ENCODE results near the gene GOLM1. TPM values are rescaled to one million over a fixed set of nuclear protein-coding genes. Genes with fewer than 3 reads are reported as not detected.

GOLM1 gene
- total and polyA plus RNA-seq, 2 of the 8 experiments (the other 6 are each of a cell fraction or from before 2014, with no cell fraction given), result 45.9 to 88.9 TPM

DNA sequence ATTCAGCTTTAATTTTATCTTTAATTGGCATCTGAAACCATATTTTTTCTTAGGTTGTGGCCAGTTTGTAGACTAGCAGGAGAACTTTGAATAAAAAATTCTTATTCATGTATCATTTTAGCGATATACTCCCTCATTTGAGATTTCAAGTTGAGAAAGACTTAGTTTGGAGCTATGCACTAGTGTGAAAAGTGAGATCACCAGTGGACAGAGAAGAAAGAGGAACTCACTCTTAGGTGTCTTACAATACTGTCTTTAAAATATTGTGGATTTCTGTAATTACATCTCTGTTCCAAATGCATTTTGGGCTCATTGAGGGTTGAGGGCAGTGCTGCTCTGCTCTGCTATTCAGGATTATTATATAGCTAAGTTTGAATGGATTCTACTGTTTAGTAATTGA is 103.8 kb downstream of the GOLM1 start:
- Histone ChIP-seq H4K8ac (ENCODE audit: extremely low read depth, insufficient read depth, low read length) (no peak overlapping the region), H2BK12ac (ENCODE audit: low read depth, low read length) (no peak overlapping the region), H4K91ac (replicated peaks; ENCODE audit: insufficient read length, low read length) (no peak overlapping the region), H3K56ac (replicated peaks; ENCODE audit: insufficient read length, low read depth, low read length) (no peak overlapping the region), H3K79me1 (ENCODE audit: low read depth, low read length) (0 out of 2 replicates have a peak, but pooled peaks cover 2% of the 10 kb centered on the region), H3K79me2 (ENCODE audit: control insufficient read depth in 1 of 2, insufficient read depth in 2 of 2, low read length in 2 of 2) (peaks cover 0 to 3% of the 10 kb centered on the region in 2 experiments; a peak in 1 of 4 replicates), H3K4ac (replicated peaks; ENCODE audit: insufficient read length, low read depth, low read length) (no peak overlapping the region), H3K4me1 (replicated peaks in 1 of 4; ENCODE audit: control insufficient read depth in 3 of 4, insufficient read depth in 4 of 4, low read length in 3 of 4) (no peaks in the 10 kb centered on the region), H2BK120ac (replicated peaks; ENCODE audit: low read depth, low read length) (no peak overlapping the region), H2AK5ac (ENCODE audit: low read depth, low read length) (no peak overlapping the region), H2BK5ac (ENCODE audit: low read depth, low read length) (no peak overlapping the region), H2BK15ac (ENCODE audit: low read length) (no peak overlapping the region), H3K4me3 (ENCODE audit: extremely low read depth in 1 of 4, insufficient read depth in 2 of 4, low read depth in 3 of 4, low read length in 4 of 4) (no peak overlapping the region), H3K23ac (ENCODE audit: insufficient read length) (no peak overlapping the region), H3K27ac (ENCODE audit: low read depth, low read length) (no peak overlapping the region), H3K27me3 (replicated peaks in 1 of 4; ENCODE audit: control insufficient read depth in 3 of 4, extremely low read depth in 1 of 4, insufficient read depth in 3 of 4, low read length in 3 of 4) (no peaks in the 10 kb centered on the region), H3K36me3 (ENCODE audit: control insufficient read depth in 2 of 4, insufficient read depth in 4 of 4, low read length in 3 of 4) (peaks cover 0 to 16% (median 3%) of the 10 kb centered on the region in 4 experiments; a peak in 5 of 8 replicates), H3K4me2 (ENCODE audit: insufficient read depth in 1 of 2, low read depth in 2 of 2, low read length in 2 of 2) (no peak overlapping the region), H3K23me2 (ENCODE audit: low read depth, low read length) (no peaks in the 10 kb centered on the region; the same call in 1 of the 2 replicates), H4K20me1 (replicated peaks in 1 of 2; ENCODE audit: control insufficient read depth in 1 of 2, insufficient read depth in 2 of 2, low read length in 2 of 2) (no peaks in the 10 kb centered on the region), H4K5ac (ENCODE audit: insufficient read length, low read depth, low read length) (no peak overlapping the region), H3K9me3 (ENCODE audit: insufficient read depth in 2 of 2, low read depth in 1 of 2, low read length in 1 of 2) (no peaks in the 10 kb centered on the region), H3K9ac (replicated peaks in 1 of 4; ENCODE audit: extremely low read depth in 1 of 4, low read depth in 3 of 4, low read length in 3 of 4) (no peak overlapping the region), H2AFZ (ENCODE audit: low read length) (no peak overlapping the region), H3K14ac (ENCODE audit: insufficient read length) (no peak overlapping the region), H2BK20ac (ENCODE audit: low read length) (no peak overlapping the region), H3K18ac (ENCODE audit: extremely low read depth, low read length) (no peak overlapping the region)
- 91% methylated on average over 1 of the region's 1 CpG; no CpG with 5 or more reads in 1 of the 2 experiments for WGBS, 2 experiments (ENCODE audit: extremely low coverage in 1 of 2, insufficient coverage in 1 of 2, insufficient read length in 1 of 2, insufficient replicate concordance in 2 of 2, low coverage in 1 of 2, low lambda C conversion rate in 2 of 2, missing lambda C conversion rate in 1 of 2)
- ChIA-PET CTCF (ENCODE audit: partially characterized antibody) (interaction anchor here (0.7 to 1.4 kb wide), 2 partner anchors 38 to 48 kb away, joined by 3 to 5 read pairs; no protein-coding TSS in a partner anchor), POLR2A (ENCODE audit: partially characterized antibody) (interaction anchor here (0.6 kb wide), 1 partner anchor 24 kb away, joined by 3 read pairs; no protein-coding TSS in a partner anchor)
- DNase-seq (ENCODE audit: low read depth in 1 of 2, low spot score in 2 of 2) (no peak), FAIRE-seq (no peak)
- TF ChIP-seq SIX5 (IDR thresholded peaks at IDR 0.05; ENCODE audit: low read depth, low read length) (no peak), CHD2 (IDR thresholded peaks at IDR 0.05; ENCODE audit: low read length) (no peak), SRF (IDR thresholded peaks at IDR 0.05; ENCODE audit: low read depth, low read length) (no peak), YY1 (IDR thresholded peaks at IDR 0.05; ENCODE audit: low read depth, low read length) (no peak), POLR2A (IDR thresholded peaks at IDR 0.05; ENCODE audit: control extremely low read depth in 1 of 2, low read depth in 2 of 2, low read length in 2 of 2) (no peak), EP300 (IDR thresholded peaks at IDR 0.05; ENCODE audit: borderline replicate concordance in 1 of 2, low read depth in 2 of 2, low read length in 2 of 2) (no peak), CTBP2 (IDR thresholded peaks at IDR 0.05; ENCODE audit: borderline replicate concordance, insufficient read depth, insufficient read length, low read length) (no peak), CEBPB (IDR thresholded peaks at IDR 0.05; ENCODE audit: low read depth, low read length) (no peak), TBP (IDR thresholded peaks at IDR 0.05; ENCODE audit: low read depth, low read length) (no peak), SP2 (IDR thresholded peaks at IDR 0.05; ENCODE audit: low read length) (no peak), GTF2F1 (IDR thresholded peaks at IDR 0.05; ENCODE audit: borderline replicate concordance, low read depth, low read length) (no peak)
- TF ChIP-seq, protein P1, sequence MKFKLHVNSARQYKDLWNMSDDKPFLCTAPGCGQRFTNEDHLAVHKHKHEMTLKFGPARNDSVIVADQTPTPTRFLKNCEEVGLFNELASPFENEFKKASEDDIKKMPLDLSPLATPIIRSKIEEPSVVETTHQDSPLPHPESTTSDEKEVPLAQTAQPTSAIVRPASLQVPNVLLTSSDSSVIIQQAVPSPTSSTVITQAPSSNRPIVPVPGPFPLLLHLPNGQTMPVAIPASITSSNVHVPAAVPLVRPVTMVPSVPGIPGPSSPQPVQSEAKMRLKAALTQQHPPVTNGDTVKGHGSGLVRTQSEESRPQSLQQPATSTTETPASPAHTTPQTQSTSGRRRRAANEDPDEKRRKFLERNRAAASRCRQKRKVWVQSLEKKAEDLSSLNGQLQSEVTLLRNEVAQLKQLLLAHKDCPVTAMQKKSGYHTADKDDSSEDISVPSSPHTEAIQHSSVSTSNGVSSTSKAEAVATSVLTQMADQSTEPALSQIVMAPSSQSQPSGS (IDR thresholded peaks at IDR 0.05; ENCODE audit: low read length), result no peak
- TF ChIP-seq, protein P2, sequence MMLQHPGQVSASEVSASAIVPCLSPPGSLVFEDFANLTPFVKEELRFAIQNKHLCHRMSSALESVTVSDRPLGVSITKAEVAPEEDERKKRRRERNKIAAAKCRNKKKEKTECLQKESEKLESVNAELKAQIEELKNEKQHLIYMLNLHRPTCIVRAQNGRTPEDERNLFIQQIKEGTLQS (IDR thresholded peaks at IDR 0.05; ENCODE audit: insufficient read depth, low read depth, low read length), result no peak
